GM18520 (cell line): ENCODE measurements around the gene SPRY1.

ENCODE experiments used
- ATAC-seq: cut with Tn5 transposase; IDR thresholded peaks from one replicate; pipeline ENCODE4 v1.9.1; 2021; ENCODE audit not compliant: unreplicated experiment

Gene SPRY1

GRCh38 chr4:123379392-123379791 lies 17.2 kb upstream of the SPRY1 start:
- ATAC-seq, result no peak

- peak; percentile 83 for ATAC-seq
These were observed 15.6 kb upstream of the SPRY1 start for GRCh38 chr4:123380728-123381716.

GRCh38 chr4:123381996-123382395 lies 14.6 kb upstream of the SPRY1 start:
- ATAC-seq, result no peak

- ATAC-seq, result no peak
These were observed 13.0 kb upstream of the SPRY1 start for GRCh38 chr4:123383566-123383965.

- ATAC-seq, result no peak
These were observed 10.0 kb upstream of the SPRY1 start for GRCh38 chr4:123386609-123387008.

GRCh38 chr4:123390846-123391456 lies 5.6 kb upstream of the SPRY1 start:
- no peak for ATAC-seq

GRCh38 chr4:123393721-123394120 lies 2.9 kb upstream of the SPRY1 start:
- no peak for ATAC-seq

- ATAC-seq, result no peak
These were observed 810 bp downstream of the SPRY1 start for GRCh38 chr4:123397144-123398065.

GRCh38 chr4:123398066-123398852 lies 1.7 kb downstream of the SPRY1 start:
- peak; percentile 42 for ATAC-seq

GRCh38 chr4:123398853-123399626 lies 2.4 kb downstream of the SPRY1 start:
- ATAC-seq, result peak; percentile 15

- no peak for ATAC-seq
These were observed 3.2 kb downstream of the SPRY1 start for GRCh38 chr4:123399627-123400358.

- ATAC-seq, result no peak
These were observed 4.9 kb downstream of the SPRY1 start for GRCh38 chr4:123401271-123402120.

GRCh38 chr4:123402121-123402465 lies 5.5 kb downstream of the SPRY1 start:
- no peak for ATAC-seq

GRCh38 chr4:123403080-123403604 lies 6.5 kb downstream of the SPRY1 start:
- ATAC-seq, result no peak

GRCh38 chr4:123404533-123404932 lies 7.9 kb downstream of the SPRY1 start:
- ATAC-seq, result no peak

GRCh38 chr4:123405267-123405865 lies 8.8 kb downstream of the SPRY1 start:
- ATAC-seq, result no peak

GRCh38 chr4:123406872-123407271 lies 10.3 kb downstream of the SPRY1 start:
- no peak for ATAC-seq
